HCT116 (cell line): Measurements from ENCODE around the gene XK. TPM values are rescaled to one million over a fixed set of nuclear protein-coding genes. Genes with fewer than 3 reads are reported as not detected.

Experiments used
- ATAC-seq: fragments of 200-7000 bp; cut with Tn5 transposase; 2 replicates; pipeline ENCODE4 v1.9.1; 2020; ENCODE audit warnings: mild to moderate bottlenecking, moderate library complexity
- BruUV-seq: library from RNA; stranded (reverse); fragments of 400-500 nt; replicated peaks from 2 replicates; lab custom pipeline; 2021; lab: Mats Ljungman, UMichigan
- CTCF ChIA-PET: fragments of 300-600 bp; sonication (Branson Sonifier 250); formaldehyde crosslinking; loops from one replicate; lab custom pipeline; 2021; ENCODE audit warnings: antibody characterized with exemption; lab: Charles Lee
- POLR2A ChIA-PET: fragments of 300-600, 350-600 bp; sonication (Branson Sonifier 250); formaldehyde crosslinking; loops from one replicate; lab custom pipeline; 2021; ENCODE audit warnings: antibody characterized with exemption; lab: Charles Lee
- RAD21 ChIA-PET, 2 experiments: fragments of 300-600 bp; sonication (Branson Sonifier 250); formaldehyde crosslinking; loops; one replicate each; lab custom pipeline; 2023; ENCODE audit warnings: low total read pairs in 2 of 2; ENCODE audit not compliant: uncharacterized antibody in 2 of 2, unreplicated experiment in 2 of 2, low non-redundant PET in 1 of 2; lab: Charles Lee
- DNase-seq: peaks from one replicate; pipeline ENCODE4 v3.0.0-alpha.2; 2010; ENCODE audit warnings: low read depth, low spot score
- H2AFZ ChIP-seq: fragments of 200-600 bp; shearing (Covaris generic), sonication (generic); 2 replicates; pipeline ENCODE4 v1.6.1; 2017; ENCODE audit warnings: low read depth, mixed run types, mixed read lengths, antibody characterized with exemption, low read length; ENCODE audit not compliant: poor library complexity, severe bottlenecking
- H3K27ac ChIP-seq: 2 replicates; pipeline ENCODE4 v1.5.1; 2012; ENCODE audit warnings: low read depth, low read length
- H3K27me3 ChIP-seq: fragments of 200-600 bp; sonication (generic); 2 replicates; pipeline ENCODE4 v1.6.1; 2016; ENCODE audit warnings: mixed run types, low read length, mixed read lengths; ENCODE audit not compliant: insufficient read depth
- H3K36me3 ChIP-seq, 2 experiments: fragments of 200-500 bp in 1 of 2; fragments of 200-600 bp in 1 of 2; sonication (Bioruptor generic) in 1 of 2; sonication (generic) in 1 of 2; 2 replicates each; pipeline versions ENCODE4 v1.5.1 to v1.6.1; 2014 to 2016; ENCODE audit warnings: low read length in 2 of 2, inconsistent platforms in 1 of 2, mixed read lengths in 1 of 2, mixed run types in 1 of 2; ENCODE audit not compliant: insufficient read depth in 2 of 2, control insufficient read depth in 1 of 2
- H3K4me1 ChIP-seq, 2 experiments: fragments of 200-600 bp in 1 of 2; sonication (generic) in 1 of 2; 2 replicates each; pipeline versions ENCODE4 v1.5.1 to v1.6.1; 2012 to 2017; ENCODE audit warnings: low read length in 2 of 2, inconsistent platforms in 1 of 2, mild to moderate bottlenecking in 1 of 2, mixed read lengths in 1 of 2, mixed run types in 1 of 2, moderate library complexity in 1 of 2; ENCODE audit not compliant: insufficient read depth in 2 of 2, control insufficient read depth in 1 of 2
- H3K4me2 ChIP-seq: fragments of 200-600 bp; sonication (generic); 2 replicates; pipeline ENCODE4 v1.6.1; 2017; ENCODE audit warnings: mixed run types, low read length, mixed read lengths
- H3K4me3 ChIP-seq, 2 experiments: fragments of 200-600 bp in 1 of 2; sonication (generic) in 1 of 2; replicated peaks in 1 of 2; 2 replicates each; pipeline ENCODE4 v1.5.1; 2011 to 2016; ENCODE audit warnings: low read length in 2 of 2, control low read depth in 1 of 2, low read depth in 1 of 2, mild to moderate bottlenecking in 1 of 2, mixed read lengths in 1 of 2, mixed run types in 1 of 2
- H3K79me2 ChIP-seq: fragments of 200-600 bp; sonication (generic); 2 replicates; pipeline ENCODE4 v1.6.1; 2017; ENCODE audit warnings: mild to moderate bottlenecking, mixed run types, low read length, moderate library complexity, mixed read lengths; ENCODE audit not compliant: insufficient read depth
- H3K9ac ChIP-seq: fragments of 200-600 bp; sonication (generic); 2 replicates; pipeline ENCODE4 v1.6.1; 2016; ENCODE audit warnings: low read length, mixed read lengths
- H3K9me2 ChIP-seq: fragments of 200-600 bp; sonication (generic), shearing (Covaris generic); 2 replicates; pipeline ENCODE4 v1.6.1; 2017; ENCODE audit warnings: mixed run types, mild to moderate bottlenecking, moderate library complexity; ENCODE audit not compliant: insufficient read depth
- H3K9me3 ChIP-seq, 2 experiments: fragments of 200-500 bp in 1 of 2; fragments of 200-600 bp in 1 of 2; sonication (Bioruptor generic) in 1 of 2; sonication (generic) in 1 of 2; 2 replicates each; pipeline ENCODE4 v1.6.1; 2014 to 2017; ENCODE audit warnings: low read length in 2 of 2, mixed read lengths in 2 of 2, inconsistent platforms in 1 of 2, low read depth in 1 of 2, mild to moderate bottlenecking in 1 of 2, mixed run types in 1 of 2, moderate library complexity in 1 of 2; ENCODE audit not compliant: control insufficient read depth in 1 of 2, insufficient read depth in 1 of 2
- H4K20me1 ChIP-seq: fragments of 200-600 bp; sonication (generic), shearing (Covaris generic); 2 replicates; pipeline ENCODE4 v1.6.1; 2017; ENCODE audit warnings: mixed run types, mild to moderate bottlenecking, moderate library complexity; ENCODE audit not compliant: insufficient read depth
- CBX3 ChIP-seq: IDR thresholded peaks from 2 replicates; pipeline ENCODE4 v1.6.1; 2012; ENCODE audit warnings: low read depth
- ELF1 ChIP-seq: IDR thresholded peaks from 2 replicates; pipeline ENCODE4 v1.6.1; 2012; ENCODE audit warnings: low read depth, borderline replicate concordance
- EZH2phosphoT487 ChIP-seq: fragments of 200-600 bp; IDR thresholded peaks from 2 replicates; pipeline ENCODE4 v1.6.1; 2018; ENCODE audit warnings: antibody characterized with exemption, borderline replicate concordance
- FOSL1 ChIP-seq: IDR thresholded peaks from 2 replicates; pipeline ENCODE4 v1.6.1; 2012; ENCODE audit warnings: low read depth
- JUND ChIP-seq: IDR thresholded peaks from 2 replicates; pipeline ENCODE4 v1.6.1; 2012
- POLR2A ChIP-seq: IDR thresholded peaks from 2 replicates; pipeline ENCODE4 v1.7.0; 2011; ENCODE audit warnings: borderline replicate concordance; ENCODE audit not compliant: insufficient read depth, insufficient read length; ENCODE audit errors: extremely low read depth
- POLR2AphosphoS5 ChIP-seq: IDR thresholded peaks from 2 replicates; pipeline ENCODE4 v1.6.1; 2011; ENCODE audit warnings: mild to moderate bottlenecking, low read depth, low read length, moderate library complexity
- RAD21 ChIP-seq: IDR thresholded peaks from 2 replicates; pipeline ENCODE4 v1.6.1; 2012; ENCODE audit warnings: low read depth, mild to moderate bottlenecking
- REST ChIP-seq: IDR thresholded peaks from 2 replicates; pipeline ENCODE4 v1.6.1; 2012; ENCODE audit warnings: low read depth
- SRF ChIP-seq: IDR thresholded peaks from 2 replicates; pipeline ENCODE4 v1.6.1; 2012; ENCODE audit warnings: low read depth
- TCF7L2 ChIP-seq: IDR thresholded peaks from 2 replicates; pipeline ENCODE4 v1.7.0; 2011; ENCODE audit warnings: borderline replicate concordance, inconsistent platforms; ENCODE audit not compliant: insufficient read depth, insufficient read length; ENCODE audit errors: extremely low read depth
- YY1 ChIP-seq: IDR thresholded peaks from 2 replicates; pipeline ENCODE4 v1.6.1; 2011; ENCODE audit warnings: low read length, low read depth, moderate library complexity, mild to moderate bottlenecking; ENCODE audit not compliant: insufficient replicate concordance; ENCODE audit errors: extremely low read depth
- intact Hi-C: fragments of 100-400 bp; cut with micrococcal nuclease; formaldehyde crosslinking; loops from 2 replicates; pipeline ENCODE4 v1.10.0; 2022
- total RNA-seq: library from RNA; stranded (reverse); gene quantifications from one replicate; pipeline ENCODE4 v1.2.1, GENCODE V29; 2021; ENCODE audit not compliant: unreplicated experiment
- TF ChIP-seq, protein P1 (sequence below): IDR thresholded peaks from 2 replicates; pipeline ENCODE4 v1.6.1; 2012
- TF ChIP-seq, protein P2 (sequence below), 3 experiments: fragments of 200-600 bp in 1 of 3; sonication (generic) in 1 of 3; IDR thresholded peaks in 2 of 3; conservative IDR thresholded peaks in 1 of 3; 2 replicates each; pipeline ENCODE4 v1.5.1; 2012 to 2017; ENCODE audit warnings: low read depth in 2 of 3, low read length in 2 of 3, antibody characterized with exemption in 1 of 3, borderline replicate concordance in 1 of 3, control low read depth in 1 of 3, mild to moderate bottlenecking in 1 of 3, mixed read lengths in 1 of 3, mixed run types in 1 of 3, moderate library complexity in 1 of 3; ENCODE audit not compliant: insufficient read depth in 1 of 3

Gene XK
- total RNA-seq, 1 experiment from 2014 or later = 2.6 TPM

DNA sequence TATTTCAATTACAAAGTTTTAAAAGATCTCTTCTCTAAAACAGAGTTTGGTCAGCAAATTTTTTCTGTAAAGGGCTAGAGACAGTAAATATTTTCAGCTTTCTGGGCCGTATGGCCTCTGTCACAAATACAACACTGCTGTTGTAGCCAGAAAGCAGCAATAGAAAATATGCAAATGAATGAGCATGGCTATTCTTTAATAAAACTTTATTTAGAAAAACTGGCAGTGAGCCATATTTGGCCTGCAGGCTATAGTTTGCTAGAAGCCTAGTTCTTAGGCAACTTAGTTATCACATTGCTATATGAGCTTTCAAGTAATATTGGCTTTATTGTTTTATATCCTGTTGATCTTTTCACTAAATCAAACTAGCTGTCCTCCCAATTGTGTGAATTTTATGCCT, 26.5 kb upstream of the XK start:
- DNase-seq = no peak
- no peak overlapping the region for H3K4me2 ChIP-seq
- H3K36me3 ChIP-seq = no peaks in the 10 kb centered on the region
- POLR2A ChIA-PET = no interaction called here
- H3K9me3 ChIP-seq = no peaks in the 10 kb centered on the region
- TF ChIP-seq POLR2A = no peak
- TF ChIP-seq, protein P1, sequence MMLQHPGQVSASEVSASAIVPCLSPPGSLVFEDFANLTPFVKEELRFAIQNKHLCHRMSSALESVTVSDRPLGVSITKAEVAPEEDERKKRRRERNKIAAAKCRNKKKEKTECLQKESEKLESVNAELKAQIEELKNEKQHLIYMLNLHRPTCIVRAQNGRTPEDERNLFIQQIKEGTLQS = no peak
- TF ChIP-seq, all 23 proteins: peak for 0
- no peak overlapping the region for H2AFZ ChIP-seq
- H3K79me2 ChIP-seq = no peaks in the 10 kb centered on the region
- H3K4me3 ChIP-seq = no peak overlapping the region
- H3K27me3 ChIP-seq = no peaks in the 10 kb centered on the region
- no peak for ATAC-seq
- no TSS peak for BruUV-seq
- no peaks in the 10 kb centered on the region for H4K20me1 ChIP-seq
- H3K9me2 ChIP-seq = no peaks in the 10 kb centered on the region
- RAD21 ChIA-PET = no interaction called here
- no peak overlapping the region for H3K27ac ChIP-seq
- CTCF ChIA-PET = no interaction called here
- no peak overlapping the region for H3K9ac ChIP-seq
- H3K4me1 ChIP-seq = no peaks in the 10 kb centered on the region
- intact Hi-C loops = no loop called here

- H2AFZ ChIP-seq = no peak overlapping the region
- no peaks in the 10 kb centered on the region for H3K9me2 ChIP-seq
- RAD21 ChIA-PET = no interaction called here
- H3K79me2 ChIP-seq = no peaks in the 10 kb centered on the region
- no peaks in the 10 kb centered on the region for H4K20me1 ChIP-seq
- H3K36me3 ChIP-seq = no peaks in the 10 kb centered on the region
- no peak overlapping the region for H3K9ac ChIP-seq
- POLR2A ChIA-PET = no interaction called here
- no peaks in the 10 kb centered on the region for H3K4me1 ChIP-seq
- intact Hi-C loops = no loop called here
- no peak overlapping the region for H3K4me3 ChIP-seq
- no peak overlapping the region for H3K27ac ChIP-seq
- no peak for ATAC-seq
- no peak overlapping the region for H3K4me2 ChIP-seq
- no peaks in the 10 kb centered on the region for H3K27me3 ChIP-seq
- CTCF ChIA-PET = no interaction called here
- no peaks in the 10 kb centered on the region for H3K9me3 ChIP-seq
- no peak for TF ChIP-seq ELF1
- TF ChIP-seq, protein P2, sequence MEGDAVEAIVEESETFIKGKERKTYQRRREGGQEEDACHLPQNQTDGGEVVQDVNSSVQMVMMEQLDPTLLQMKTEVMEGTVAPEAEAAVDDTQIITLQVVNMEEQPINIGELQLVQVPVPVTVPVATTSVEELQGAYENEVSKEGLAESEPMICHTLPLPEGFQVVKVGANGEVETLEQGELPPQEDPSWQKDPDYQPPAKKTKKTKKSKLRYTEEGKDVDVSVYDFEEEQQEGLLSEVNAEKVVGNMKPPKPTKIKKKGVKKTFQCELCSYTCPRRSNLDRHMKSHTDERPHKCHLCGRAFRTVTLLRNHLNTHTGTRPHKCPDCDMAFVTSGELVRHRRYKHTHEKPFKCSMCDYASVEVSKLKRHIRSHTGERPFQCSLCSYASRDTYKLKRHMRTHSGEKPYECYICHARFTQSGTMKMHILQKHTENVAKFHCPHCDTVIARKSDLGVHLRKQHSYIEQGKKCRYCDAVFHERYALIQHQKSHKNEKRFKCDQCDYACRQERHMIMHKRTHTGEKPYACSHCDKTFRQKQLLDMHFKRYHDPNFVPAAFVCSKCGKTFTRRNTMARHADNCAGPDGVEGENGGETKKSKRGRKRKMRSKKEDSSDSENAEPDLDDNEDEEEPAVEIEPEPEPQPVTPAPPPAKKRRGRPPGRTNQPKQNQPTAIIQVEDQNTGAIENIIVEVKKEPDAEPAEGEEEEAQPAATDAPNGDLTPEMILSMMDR (IDR thresholded peaks at IDR 0.05 in 2 of 3, conservative IDR thresholded peaks at IDR 0.05 in 1 of 3; ENCODE audit: borderline replicate concordance in 1 of 3, insufficient read depth in 1 of 3, low read depth in 2 of 3, low read length in 2 of 3) = no peak
- TF ChIP-seq SRF = no peak
- no peak for TF ChIP-seq REST
- no peak for TF ChIP-seq JUND
- no peak for TF ChIP-seq RAD21
- no peak for TF ChIP-seq YY1
- TF ChIP-seq POLR2AphosphoS5 = no peak
- TF ChIP-seq, protein P1 = no peak
- no peak for TF ChIP-seq EZH2phosphoT487
- no peak for TF ChIP-seq TCF7L2
- no peak for TF ChIP-seq FOSL1
- TF ChIP-seq CBX3 = no peak
- TF ChIP-seq, all 23 proteins: peak for 0
- BruUV-seq = no TSS peak
- no peak for DNase-seq
These were observed 23.4 kb upstream of the XK start for GRCh38 chrX:37662181-37662580.
